NCI-H2081 treated with DMSO at 0.1 percent for 48 hours (cell line): ENCODE results near the gene CDH15.
"Not testable (repeated sequence)": the region's sequence is repeated elsewhere in the genome, so short reads cannot be mapped to it uniquely, and the experiment has no call there.

ENCODE experiments used
- DNase-seq: peaks from one replicate; lab custom pipeline; 2025; lab: John Stamatoyannopoulos, UW

CDH15 gene

GRCh38 chr16:89172528-89173173 lies 1.1 kb downstream of the CDH15 start:
- no peak for DNase-seq

GRCh38 chr16:89173174-89173921 lies 1.8 kb downstream of the CDH15 start:
- no peak for DNase-seq

- DNase-seq = no peak
Observed at GRCh38 chr16:89174055-89174827, 2.7 kb downstream of the CDH15 start.

- DNase-seq = no peak
Observed at GRCh38 chr16:89174877-89175276, 3.3 kb downstream of the CDH15 start.

GRCh38 chr16:89175280-89176146 lies 4.0 kb downstream of the CDH15 start:
- no peak for DNase-seq

- DNase-seq = no peak
Observed at GRCh38 chr16:89176147-89176690, 4.7 kb downstream of the CDH15 start.

GRCh38 chr16:89176717-89177116 lies 5.2 kb downstream of the CDH15 start:
- no peak for DNase-seq

GRCh38 chr16:89177501-89177900 lies 6.0 kb downstream of the CDH15 start:
- no peak for DNase-seq

GRCh38 chr16:89178453-89179147 lies 7.1 kb downstream of the CDH15 start:
- DNase-seq = no peak

- no peak for DNase-seq
Observed at GRCh38 chr16:89179148-89179484, 7.6 kb downstream of the CDH15 start.

- DNase-seq = no peak
Observed at GRCh38 chr16:89179656-89180315, 8.2 kb downstream of the CDH15 start.

GRCh38 chr16:89183463-89183862 lies 11.9 kb downstream of the CDH15 start:
- DNase-seq = no peak

- no peak for DNase-seq
Observed at GRCh38 chr16:89183975-89184676, 12.6 kb downstream of the CDH15 start.

GRCh38 chr16:89184677-89184932 lies 13.1 kb downstream of the CDH15 start:
- no peak for DNase-seq

GRCh38 chr16:89184933-89185794 lies 13.6 kb downstream of the CDH15 start:
- no peak for DNase-seq

- not testable (repeated sequence) for DNase-seq
Observed at GRCh38 chr16:89185887-89186592, 14.5 kb downstream of the CDH15 start.

GRCh38 chr16:89186593-89187031 lies 15.1 kb downstream of the CDH15 start:
- not testable (repeated sequence) for DNase-seq

- DNase-seq = no peak
Observed at GRCh38 chr16:89187032-89187769, 15.7 kb downstream of the CDH15 start.
